DMS114 treated with DMSO at 0.1 percent for 48 hours (cell line): ENCODE results near the gene RPS14.
"Not testable (repeated sequence)": the region's sequence is repeated elsewhere in the genome, so short reads cannot be mapped to it uniquely, and the experiment has no call there.

Experiments
- DNase-seq: peaks from one replicate; lab custom pipeline; 2025; ENCODE audit not compliant: unreplicated experiment; lab: John Stamatoyannopoulos, UW

RPS14 gene

GRCh38 chr5:150413902-150414790, 35.4 kb downstream of the RPS14 start:
- DNase-seq = not testable (repeated sequence)

- DNase-seq = no peak
These were observed 36.2 kb downstream of the RPS14 start for GRCh38 chr5:150413176-150413901.

- peak; percentile 28 for DNase-seq
These were observed 37.0 kb downstream of the RPS14 start, which contains the start of gene CD74 for GRCh38 chr5:150412319-150413175. Gene CD74 (minus strand): TSS chr5:150412910. CDS start chr5:150412749, 161 bp downstream.

GRCh38 chr5:150411245-150411979, 38.1 kb downstream of the RPS14 start:
- DNase-seq = peak; percentile 22

GRCh38 chr5:150410524-150411244, 38.9 kb downstream of the RPS14 start:
- peak; percentile 76 for DNase-seq

GRCh38 chr5:150409638-150410523, 39.7 kb downstream of the RPS14 start:
- peak; percentile 93 for DNase-seq

GRCh38 chr5:150408231-150408943, 41.2 kb downstream of the RPS14 start:
- no peak for DNase-seq

- DNase-seq = no peak
These were observed 42.3 kb downstream of the RPS14 start for GRCh38 chr5:150407096-150407720.

- DNase-seq = no peak
These were observed 42.8 kb downstream of the RPS14 start for GRCh38 chr5:150406723-150407095.

GRCh38 chr5:150406103-150406722, 43.3 kb downstream of the RPS14 start:
- no peak for DNase-seq

- DNase-seq = no peak
These were observed 44.4 kb downstream of the RPS14 start for GRCh38 chr5:150404941-150405816.

GRCh38 chr5:150404535-150404934, 45.0 kb downstream of the RPS14 start:
- DNase-seq = no peak

- no peak for DNase-seq
These were observed 45.4 kb downstream of the RPS14 start for GRCh38 chr5:150404121-150404520.

- no peak for DNase-seq
These were observed 46.6 kb downstream of the RPS14 start for GRCh38 chr5:150402901-150403342.

- no peak for DNase-seq
These were observed 47.2 kb downstream of the RPS14 start for GRCh38 chr5:150402229-150402773.
